NCI-H2107 (cell line): ENCODE results near the gene HYDIN.
"Not testable (repeated sequence)": the region's sequence is repeated elsewhere in the genome, so short reads cannot be mapped to it uniquely, and the experiment has no call there.

Source experiments
- DNase-seq: peaks from one replicate; lab custom pipeline; 2025; lab: John Stamatoyannopoulos, UW

Gene HYDIN

DNA sequence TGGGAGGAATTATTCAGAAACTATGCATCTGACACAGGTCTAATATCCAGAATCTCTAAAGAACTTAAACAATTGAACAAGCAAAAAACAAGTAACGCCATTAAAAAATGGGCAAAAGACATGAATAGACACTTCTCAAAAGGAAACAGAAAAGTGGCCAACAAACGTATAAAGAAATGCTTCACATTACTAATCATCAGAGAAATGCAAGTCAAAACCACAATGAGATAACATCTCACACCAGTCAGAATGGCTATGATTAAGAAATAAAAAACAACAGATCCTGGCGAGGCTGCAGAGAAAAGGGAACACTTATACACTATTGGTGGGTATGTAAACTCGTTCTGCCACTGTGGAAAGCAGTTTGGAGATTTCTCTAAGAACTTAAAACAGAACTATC is 379.2 kb downstream of the HYDIN start:
- DNase-seq: not testable (repeated sequence)

GRCh38 chr16:70823498-70824118 is 406.9 kb downstream of the HYDIN start:
- not testable (repeated sequence) for DNase-seq

DNA sequence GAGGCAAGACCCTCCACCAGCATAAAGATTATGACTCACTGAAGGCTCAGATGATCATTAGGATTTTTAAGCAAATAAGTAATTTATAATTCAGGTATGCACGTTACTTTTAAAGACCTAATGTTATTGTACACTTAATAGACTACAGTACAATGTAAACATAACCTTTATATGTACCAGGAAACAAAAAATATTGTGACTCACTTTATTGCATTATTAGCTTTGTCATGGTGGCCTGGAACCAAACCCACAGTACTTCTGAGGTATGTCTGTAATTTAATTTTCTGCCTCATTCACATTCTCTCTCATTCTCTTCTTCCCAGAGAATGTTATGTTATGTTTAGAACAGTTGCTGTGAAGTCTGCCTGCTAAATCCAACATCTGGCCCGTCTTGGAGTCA is 407.8 kb downstream of the HYDIN start:
- DNase-seq: not testable (repeated sequence)

- not testable (repeated sequence) for DNase-seq
These were observed 412.4 kb downstream of the HYDIN start for GRCh38 chr16:70818088-70818487.

DNA sequence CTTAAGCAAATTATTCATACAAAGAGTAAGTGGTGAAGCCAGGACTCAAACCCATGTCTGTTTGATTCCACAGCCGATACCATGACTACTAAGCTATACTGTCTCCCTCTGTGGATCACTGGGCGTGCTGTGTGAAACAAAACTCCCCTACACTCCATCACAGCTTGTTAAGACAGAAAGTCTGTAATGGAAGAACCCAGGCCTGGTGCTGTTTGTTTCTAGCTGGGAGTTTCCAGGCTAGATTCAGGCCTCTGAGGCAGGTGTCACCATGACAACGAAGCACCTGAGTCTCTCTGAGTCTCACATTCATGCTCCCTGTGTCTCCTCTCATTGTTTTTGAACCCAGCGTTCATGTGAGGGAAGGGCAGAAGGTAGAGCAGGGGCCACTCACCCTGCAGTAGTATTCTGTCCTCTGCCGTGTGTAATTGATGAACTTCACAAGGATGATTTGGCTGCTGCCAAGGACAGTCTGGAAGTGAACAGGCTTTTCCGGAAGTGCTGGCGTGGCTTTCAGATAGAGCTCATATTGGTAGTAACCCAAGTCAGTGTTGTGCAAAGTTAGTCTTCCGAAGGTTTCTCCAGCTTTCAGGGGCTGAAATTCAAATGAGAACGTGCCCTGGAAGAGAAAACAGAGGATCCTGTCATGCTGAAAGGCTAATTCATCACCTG is 421.0 kb downstream of the HYDIN start:
- no peak for DNase-seq

GRCh38 chr16:70808371-70808770 is 422.2 kb downstream of the HYDIN start:
- DNase-seq: no peak

DNA sequence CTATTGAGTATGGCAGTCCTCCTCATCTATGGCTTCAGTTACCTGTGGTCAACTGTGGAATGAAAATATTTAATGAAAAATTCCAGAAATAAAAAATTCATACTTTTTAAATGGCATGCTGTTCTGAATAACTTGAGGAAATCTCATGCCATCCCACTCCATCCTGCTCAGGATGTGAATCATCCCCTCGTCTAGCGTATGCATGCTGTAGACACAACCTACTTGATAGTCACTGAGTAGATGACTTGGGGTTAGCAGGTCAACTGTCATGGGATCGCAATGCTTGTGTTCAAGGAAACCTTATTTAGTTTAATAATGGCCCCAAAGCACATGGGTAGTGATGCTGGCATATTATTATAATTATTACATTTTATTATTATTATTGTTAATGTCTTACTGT is 424.7 kb downstream of the HYDIN start:
- no peak for DNase-seq

GRCh38 chr16:70805380-70805779 is 425.1 kb downstream of the HYDIN start:
- no peak for DNase-seq

DNA sequence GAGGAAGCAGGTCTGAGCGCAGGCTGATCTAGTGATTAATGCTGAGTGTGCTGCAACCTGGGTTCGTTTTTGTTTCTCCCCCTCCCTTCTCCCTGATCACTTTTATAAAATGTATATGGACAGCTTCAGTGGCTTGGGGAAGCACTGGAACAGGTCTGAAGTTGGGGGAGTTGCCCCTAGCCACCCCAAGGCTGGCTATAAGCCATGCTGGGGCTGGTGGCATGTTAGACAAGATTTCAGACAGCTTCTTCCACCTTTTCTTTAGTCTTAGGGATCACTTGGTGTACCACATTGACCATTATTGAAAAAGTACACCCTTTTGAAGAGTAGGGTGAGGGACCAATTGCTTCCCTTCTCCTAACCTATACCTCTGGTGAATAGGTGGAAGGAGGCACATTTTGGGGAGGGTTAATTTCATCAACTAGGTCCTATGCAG is 425.8 kb downstream of the HYDIN start:
- DNase-seq: no peak

- no peak for DNase-seq
These were observed 426.3 kb downstream of the HYDIN start for GRCh38 chr16:70804153-70804733.

DNA sequence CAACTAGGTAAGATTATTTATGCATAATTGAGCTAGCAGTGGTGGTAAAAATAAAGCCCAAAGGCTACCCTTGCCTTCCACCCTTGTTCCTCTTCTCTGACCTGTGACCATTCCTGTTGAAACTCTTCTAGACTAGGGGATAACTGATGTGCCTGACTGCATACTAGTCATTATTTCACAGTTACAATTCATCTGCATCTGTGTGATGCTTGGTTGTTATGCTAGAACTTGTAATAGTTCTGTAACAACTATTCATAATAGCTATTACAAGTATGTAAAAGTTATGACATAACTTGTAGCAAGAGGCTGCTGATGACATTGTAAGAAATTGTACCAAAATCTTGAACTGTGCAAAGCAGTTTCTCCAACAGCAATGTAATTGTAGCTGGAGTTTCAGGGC is 427.2 kb downstream of the HYDIN start:
- no peak for DNase-seq

DNA sequence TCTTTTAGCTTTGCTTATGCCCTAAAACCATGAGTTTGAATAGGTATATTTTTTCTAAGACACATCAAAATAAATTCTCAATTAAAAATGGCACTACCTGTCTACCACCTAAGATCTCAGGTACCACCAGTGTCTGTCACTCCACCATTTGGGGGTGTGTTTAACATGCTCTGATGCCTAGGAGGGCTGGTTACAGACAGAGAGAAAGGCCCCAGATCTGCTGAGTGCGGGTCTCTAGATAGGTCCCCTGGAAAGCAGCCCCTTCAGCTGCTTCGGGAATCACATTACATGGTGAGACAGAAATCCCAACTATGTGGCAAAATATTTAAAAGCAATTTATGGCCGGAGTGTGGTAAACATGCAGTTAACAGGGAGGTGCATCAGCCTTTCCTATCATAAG is 428.9 kb downstream of the HYDIN start:
- DNase-seq: no peak

DNA sequence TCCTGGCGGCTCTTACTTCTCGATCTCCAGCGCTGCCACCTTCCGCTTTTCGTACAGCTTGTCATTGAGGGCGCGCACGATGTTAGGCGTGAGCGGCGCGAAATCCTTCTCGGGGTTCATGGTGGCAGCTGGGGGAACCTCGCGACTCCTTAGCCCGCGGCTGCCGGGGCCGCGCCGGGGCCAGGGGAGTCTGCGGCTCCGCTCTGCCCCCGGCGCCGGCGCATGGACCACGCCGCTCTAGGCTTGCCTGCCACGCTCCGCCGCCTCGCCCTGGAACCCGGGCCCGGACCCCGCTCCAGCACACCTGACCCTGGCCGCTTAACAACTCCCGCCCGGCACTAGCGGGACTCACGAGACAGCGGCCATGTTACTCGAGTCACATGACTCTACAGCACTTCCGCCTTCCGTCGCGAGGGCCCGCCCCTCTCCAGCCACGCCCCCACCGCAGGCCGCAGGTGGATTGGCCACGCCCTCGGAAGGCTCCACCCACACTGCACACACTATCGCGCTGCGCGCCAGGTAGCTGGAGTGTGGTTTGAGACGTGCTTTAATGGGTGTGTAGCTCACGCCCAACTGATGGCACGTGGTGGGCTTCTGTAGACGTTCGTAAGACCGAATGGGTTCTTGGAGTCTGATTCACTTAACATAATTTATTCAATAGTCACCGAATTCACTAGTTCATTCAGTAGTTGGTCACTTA is 429.6 kb downstream of the HYDIN start, which contains the start of gene VAC14:
TSS of gene VAC14 (minus strand) at position 378 of the 700 bp plus-strand sequence. CDS start at position 120, 258 bp downstream.
- DNase-seq: peak; percentile 86

DNA sequence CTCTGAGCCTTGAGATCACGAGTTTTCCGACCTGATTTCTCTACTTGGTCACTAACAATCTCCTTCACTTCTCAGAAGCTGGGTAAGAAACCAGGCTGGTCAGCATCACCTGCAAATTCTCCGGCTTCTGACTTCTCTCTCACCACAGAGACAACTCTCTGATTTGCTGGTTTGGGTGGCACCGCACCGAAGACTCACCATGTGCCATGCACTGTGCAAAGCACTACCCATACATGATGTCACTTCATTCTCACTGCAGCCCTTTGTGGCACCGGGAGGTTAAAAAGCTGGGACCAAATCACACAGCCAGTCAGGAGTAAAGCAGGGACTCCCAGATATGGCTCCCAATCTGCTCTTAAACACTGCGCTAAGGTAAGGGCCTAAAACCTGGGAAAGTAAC is 430.2 kb downstream of the HYDIN start:
- DNase-seq: no peak

GRCh38 chr16:70796301-70796700 is 434.2 kb downstream of the HYDIN start:
- peak; percentile 11 for DNase-seq

DNA sequence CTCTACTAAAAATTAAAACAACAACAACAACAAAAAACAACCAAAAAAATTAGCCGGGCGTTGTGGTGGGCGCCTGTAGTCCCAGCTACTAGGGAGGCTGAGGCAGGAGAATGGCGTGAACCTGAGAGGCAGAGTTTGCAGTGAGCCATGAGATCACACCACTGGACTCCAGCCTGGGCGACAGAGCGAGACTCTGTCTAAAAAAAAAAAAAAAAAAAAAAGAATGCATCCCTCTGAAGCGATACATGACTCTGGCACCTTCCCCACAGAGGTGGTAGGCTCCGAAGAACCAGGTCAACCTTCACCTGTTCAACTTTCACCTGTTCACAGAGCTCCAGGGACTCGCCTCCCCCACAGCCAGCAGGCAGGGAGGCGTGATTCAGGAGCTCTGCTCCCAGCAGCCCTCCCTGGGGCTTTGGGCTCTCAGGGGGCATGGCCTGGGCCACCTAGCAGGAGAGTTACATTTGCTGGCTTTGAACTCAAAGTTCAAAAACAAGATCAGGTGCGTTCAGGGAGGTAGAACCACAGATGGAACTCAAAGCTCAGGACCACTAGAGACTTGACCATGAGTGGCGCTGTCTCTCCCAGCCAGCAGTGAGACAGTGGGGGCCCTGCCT is 435.1 kb downstream of the HYDIN start:
- no peak for DNase-seq

- DNase-seq: no peak
These were observed 436.5 kb downstream of the HYDIN start for GRCh38 chr16:70793851-70794502.

GRCh38 chr16:70790815-70791214 is 439.7 kb downstream of the HYDIN start:
- DNase-seq: no peak

DNA sequence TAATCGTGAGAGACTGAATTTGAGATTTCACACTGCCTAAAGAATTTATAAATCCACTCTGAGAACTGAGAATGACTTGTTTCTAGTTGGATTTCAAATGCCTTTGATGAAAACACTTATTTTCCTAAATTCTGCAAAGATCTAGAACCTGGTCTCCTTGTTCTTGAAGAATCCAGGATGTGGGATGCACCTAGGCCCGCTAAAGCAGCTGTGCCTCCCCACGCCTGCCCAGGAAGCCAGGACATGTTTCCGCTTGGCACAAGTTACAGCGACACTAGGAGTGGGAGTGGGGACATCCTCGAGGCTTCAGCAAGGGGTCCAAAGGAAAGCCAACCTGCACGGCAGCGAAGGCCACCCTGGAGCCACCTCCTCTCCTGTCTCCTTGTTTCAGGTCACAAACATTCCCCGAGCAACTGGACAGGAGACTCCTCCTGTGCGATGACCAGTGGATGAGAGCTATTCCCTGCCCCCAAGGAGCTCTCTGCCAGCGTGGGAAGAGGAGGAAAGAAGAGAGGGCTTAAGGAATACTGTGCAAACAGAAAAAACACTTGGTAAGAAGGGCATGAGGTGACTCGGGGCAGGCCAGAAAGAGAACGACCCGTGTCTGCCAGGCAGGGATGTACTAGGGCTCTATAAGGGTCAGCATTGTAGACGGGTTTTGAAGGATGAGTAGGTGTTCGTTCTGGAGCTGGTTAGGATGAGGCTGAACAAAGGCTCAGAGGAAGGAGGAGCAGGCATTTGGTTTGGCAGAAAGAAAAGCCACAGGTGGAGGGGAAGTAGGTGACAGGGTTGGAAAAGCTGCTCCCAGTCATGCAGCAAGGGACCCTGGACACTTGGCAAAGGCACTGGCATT is 440.7 kb downstream of the HYDIN start:
- DNase-seq: no peak

- DNase-seq: no peak
These were observed 441.6 kb downstream of the HYDIN start for GRCh38 chr16:70788668-70789594.
